ENCODE results near the gene ARHGEF37. TPM values are rescaled to one million over a fixed set of nuclear protein-coding genes. Genes with fewer than 3 reads are reported as not detected.
"Not testable (repeated sequence)": the region's sequence is repeated elsewhere in the genome, so short reads cannot be mapped to it uniquely, and the experiment has no call there.

ARHGEF37 gene, protein sequence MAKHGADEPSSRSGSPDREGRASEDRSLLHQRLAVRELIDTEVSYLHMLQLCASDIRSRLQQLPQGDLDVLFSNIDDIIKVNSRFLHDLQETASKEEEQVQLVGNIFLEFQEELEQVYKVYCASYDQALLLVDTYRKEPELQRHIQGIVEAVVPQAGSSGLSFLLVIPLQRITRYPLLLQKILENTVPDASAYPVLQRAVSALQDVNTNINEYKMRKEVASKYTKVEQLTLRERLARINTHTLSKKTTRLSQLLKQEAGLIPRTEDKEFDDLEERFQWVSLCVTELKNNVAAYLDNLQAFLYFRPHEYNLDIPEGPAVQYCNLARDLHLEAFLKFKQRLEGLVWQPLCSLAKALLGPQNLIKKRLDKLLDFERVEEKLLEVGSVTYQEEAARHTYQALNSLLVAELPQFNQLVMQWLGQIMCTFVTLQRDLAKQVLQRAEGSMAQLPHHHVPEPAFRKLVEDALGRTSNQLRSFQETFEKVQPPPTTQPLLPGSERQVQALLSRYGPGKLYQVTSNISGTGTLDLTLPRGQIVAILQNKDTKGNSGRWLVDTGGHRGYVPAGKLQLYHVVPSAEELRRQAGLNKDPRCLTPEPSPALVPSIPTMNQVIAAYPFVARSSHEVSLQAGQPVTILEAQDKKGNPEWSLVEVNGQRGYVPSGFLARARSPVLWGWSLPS
- total RNA-seq, result 4.6 and 8.5 TPM in 2 replicates

DNA sequence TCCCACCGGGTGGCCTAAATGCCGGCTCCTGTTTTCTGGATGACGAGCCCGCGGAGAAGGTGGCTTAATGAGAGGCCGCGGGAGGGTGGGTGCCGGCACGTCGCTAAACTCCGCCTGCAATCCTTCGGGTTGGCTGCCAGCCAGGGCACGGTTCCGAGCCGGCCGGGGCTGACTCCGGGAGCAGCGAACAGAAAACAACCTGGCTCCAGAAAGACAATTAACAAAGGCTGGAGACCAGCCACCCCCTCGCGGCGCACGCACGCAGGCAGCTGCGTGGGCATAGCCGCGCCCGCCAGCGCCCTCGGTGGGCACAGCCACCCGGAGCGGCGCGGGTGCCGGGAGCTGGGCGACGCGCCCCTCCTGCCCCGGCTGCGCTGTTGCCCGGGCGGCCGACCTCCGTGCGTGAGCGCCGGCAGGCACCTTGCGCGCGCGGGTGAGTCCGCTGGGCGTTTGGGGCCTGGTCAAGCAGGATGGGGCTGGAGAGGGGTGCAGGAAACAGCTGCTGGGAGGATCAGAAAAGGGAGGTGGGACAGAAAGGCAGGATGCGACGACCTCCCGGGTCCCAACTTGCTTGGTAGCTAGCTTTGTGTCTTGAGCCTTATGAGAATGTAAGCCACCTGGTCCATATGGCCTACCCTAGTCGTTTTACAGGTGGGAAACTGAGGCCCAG, at the start of gene ARHGEF37:
Gene ARHGEF37 (plus strand): TSS at position 307 of the 670 bp plus-strand sequence. CDS start 16,272 bp downstream, outside the sequence.
- DNase-seq (ENCODE audit: extremely low read depth, low read depth, low spot score), result no peak

DNA sequence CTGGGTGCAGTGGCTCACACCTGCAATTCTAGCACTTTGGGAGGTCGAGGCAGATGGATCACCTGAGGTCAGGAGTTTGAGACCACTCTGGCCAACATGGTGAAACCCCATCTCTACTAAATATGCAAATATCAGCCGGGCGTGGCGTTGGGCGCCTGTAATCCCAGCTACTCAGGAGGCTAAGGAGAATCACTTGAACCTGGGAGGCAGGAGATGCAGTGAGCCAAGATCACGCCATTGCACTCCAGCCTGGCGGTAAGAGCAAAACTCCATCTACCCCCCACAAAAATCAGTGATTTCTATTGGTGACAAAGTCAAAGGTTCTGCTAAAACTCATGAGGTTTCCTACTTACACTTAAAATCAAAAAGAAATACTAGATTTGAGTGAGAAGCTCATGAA, 48.9 kb upstream of the ARHGEF37 start:
- no peak for DNase-seq (ENCODE audit: extremely low read depth, low read depth, low spot score)

DNA sequence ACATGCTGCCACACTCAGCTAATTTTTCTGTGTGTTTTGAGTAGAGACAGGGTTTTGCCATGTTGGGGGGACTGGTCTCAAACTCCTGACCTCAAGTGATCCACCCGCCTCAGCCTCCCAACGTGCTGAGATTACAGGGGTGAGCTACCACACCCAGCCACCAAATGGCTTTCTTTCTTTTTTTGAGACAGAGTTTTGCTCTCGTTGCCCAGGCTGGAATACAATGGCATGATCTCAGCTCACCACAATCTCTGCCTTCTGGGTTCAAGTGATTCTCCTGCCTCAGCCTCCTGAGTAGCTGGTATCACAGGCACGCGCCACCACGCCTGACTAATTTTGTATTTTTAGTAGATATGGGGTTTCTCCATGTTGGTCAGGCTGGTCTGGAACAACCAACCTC, 45.5 kb upstream of the ARHGEF37 start:
- not testable (repeated sequence) for DNase-seq (ENCODE audit: extremely low read depth, low read depth, low spot score)

DNA sequence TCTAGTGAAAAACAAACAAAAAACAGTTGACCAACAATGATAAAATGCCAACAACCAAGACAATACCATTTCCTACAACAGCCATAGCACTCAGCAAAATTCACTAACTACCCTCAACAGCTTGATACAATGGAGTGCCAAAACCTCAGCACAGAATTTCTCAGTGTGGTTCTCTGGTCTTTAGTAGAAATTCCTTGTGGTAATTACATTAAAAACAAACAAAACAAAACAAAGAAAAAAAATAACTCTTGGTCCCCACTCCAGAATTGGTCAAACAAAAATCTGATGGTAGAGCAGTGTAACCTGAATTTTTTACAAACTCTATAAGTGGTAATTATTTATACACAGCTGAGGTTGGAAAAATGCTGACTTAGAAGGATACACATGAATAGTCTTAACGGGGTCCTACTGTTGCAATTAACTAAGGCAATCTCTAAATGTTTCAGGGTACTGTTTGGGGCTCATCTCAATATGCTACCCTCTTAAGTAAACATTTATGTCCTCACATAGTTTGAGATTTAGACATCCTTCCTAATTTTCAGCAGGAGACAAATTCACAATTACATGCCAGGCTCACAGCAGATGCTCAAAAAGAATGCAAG, 43.8 kb upstream of the ARHGEF37 start:
- no peak for DNase-seq (ENCODE audit: extremely low read depth, low read depth, low spot score)

DNA sequence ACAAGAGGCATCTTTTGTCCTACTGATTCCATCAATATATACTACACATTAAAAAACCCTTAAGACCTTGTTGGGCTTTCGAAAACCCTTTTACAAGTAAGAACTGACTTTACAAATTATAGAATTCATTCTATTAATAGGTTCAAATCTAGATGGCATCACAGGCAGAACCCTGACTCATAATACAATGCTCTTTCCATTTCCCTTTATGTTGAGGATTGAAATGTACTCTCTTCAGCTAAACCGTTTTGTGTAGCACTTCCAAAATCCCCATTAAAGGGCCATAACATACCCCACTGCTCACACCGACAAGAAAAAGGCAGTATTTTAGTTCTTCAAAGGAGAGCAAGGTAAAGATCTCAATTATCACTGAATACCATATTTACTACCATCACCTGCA, 41.2 kb upstream of the ARHGEF37 start:
- no peak for DNase-seq (ENCODE audit: extremely low read depth, low read depth, low spot score)

DNA sequence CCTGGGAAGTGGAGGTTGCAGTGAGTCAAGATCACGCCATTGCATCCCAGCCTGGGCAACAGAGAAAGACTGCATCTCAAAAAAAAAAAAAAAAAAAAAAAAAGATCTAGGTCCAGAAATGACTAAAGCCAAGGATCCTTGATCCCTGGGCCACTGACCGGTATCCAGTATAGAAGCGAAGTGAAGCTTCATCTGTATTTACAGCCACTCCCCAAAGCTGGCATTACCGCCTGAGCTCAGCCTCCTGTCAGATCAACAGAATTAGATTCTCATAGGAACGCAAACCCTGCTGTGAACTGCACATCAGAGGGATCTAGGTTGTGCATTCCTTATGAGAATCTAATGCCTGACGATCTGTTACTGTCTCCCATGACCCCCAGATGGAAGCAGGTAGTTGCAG, 39.4 kb upstream of the ARHGEF37 start:
- no peak for DNase-seq (ENCODE audit: extremely low read depth, low read depth, low spot score)

DNA sequence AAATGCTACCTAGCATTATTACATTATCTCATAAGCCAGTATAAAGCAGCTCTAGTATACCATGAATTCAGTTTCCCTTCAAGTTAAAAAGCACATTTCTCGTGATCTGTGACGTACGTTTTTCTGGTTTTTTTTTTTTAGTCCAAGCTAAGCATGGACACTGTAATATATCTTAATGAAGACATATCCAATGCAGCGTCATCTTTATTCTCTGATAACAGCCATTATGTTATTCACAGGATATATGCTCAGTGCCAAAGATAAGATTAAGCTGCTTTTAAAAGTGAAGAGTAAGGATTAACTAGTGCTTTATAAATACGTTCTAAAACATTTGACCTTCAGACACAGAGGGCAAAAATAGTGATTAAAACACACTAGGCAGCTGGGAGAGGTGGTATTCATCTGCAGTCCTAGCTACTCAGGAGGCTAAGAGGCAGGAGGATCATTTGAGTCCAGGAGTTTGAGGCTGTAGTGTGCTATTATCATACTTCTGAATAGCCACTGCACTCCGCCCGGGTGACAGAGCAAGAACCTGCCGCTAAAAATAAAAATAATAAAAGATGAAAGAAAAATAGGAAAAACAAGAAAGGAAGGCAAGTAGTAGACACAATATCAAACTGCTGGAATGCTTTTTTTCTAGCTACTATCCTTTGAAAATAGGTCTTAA, 37.8 kb upstream of the ARHGEF37 start:
- no peak for DNase-seq (ENCODE audit: extremely low read depth, low read depth, low spot score)

DNA sequence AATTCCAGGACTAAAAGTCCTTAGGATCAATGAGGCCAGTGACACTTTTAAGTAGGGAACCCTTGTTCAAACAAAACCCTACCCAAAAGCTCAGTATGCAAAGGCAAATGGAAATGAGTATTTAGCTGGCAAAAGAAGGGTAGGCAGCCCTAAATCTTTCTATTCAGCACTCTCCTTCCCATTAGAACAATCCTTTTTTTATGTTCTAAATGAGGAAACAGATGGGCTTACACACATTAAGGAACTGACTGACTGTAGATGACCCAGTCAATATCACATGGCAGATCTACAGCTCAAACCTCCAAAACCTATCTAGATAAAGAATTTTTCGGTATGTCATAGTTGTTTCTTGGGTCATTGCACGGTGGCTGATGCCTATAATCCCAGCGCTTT, 37.3 kb upstream of the ARHGEF37 start:
- DNase-seq (ENCODE audit: extremely low read depth, low read depth, low spot score), result no peak

DNA sequence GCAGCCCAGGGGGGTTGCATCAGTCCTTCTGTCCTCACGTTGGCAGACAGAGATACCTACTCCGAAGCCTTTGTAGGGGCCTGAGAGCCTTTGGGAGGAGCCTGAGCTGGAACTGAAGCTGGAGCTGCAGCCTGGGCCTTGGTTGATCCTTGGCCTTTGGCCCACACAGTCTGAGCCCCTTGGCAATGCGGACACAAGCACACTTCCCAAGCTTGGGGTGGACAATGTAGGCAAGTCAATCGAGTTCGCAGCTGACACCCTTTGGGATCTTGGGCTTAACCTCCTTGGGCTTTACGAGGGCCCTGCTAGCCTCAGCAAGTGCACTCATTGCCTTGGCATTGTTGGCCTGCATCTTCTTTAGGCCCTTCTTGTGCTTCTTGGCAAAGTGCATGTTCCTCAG, 36.0 kb upstream of the ARHGEF37 start:
- no peak for DNase-seq (ENCODE audit: extremely low read depth, low read depth, low spot score)

DNA sequence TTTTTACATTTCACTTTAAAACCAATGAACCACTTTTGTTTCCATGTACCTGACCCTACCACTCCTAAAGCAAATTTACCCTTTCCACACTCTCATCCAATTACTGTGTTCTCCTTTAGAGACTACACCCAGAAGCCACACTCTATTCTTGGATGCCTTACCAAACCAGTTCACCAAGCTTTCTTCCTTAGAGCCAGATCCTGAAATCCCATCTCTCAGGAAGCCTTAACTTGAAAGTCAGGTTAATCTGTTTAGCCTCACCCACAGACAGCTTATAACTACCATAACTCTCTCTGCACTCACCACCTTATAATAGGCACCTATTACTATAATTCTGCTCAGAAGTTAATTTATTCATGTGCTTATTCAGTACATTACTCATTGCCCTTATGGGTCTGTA, 34.3 kb upstream of the ARHGEF37 start:
- DNase-seq (ENCODE audit: extremely low read depth, low read depth, low spot score), result no peak

DNA sequence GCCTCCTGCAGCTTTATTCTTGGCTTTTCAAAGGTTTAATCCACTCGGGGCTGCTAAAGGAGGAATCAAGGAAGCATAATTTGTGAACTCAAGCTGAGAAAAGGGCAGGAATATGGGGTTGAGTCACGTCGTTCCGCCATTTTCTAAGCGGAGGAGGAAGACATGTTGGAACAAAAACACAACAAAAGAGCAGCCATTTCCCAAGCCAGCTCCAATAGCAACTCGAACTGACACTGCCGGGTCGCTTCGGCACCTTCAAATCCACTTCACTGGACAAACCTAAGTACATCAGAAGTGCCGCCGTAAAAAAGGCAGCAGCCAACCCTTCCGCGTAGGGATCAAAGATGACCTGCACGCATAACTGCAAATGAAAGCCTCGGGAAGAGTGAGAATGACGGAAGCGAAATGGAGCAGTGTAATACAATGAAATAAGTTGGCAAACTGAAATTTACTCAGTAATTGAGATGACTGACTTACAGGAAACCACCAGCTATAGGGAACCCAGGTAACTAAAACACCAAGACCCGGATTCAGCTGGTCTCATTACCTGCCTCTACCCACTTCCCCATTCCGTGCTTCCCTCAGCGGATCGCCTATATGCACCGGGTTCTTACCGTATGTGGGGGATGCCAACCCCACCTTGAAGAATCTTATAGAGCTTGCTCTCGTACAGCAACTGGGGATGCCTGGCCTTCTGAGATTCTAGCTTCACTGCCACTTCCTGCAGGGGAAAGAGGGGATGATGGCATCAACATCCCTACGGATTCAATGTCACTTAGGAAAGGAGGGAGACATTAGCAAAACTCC, 31.6 kb upstream of the ARHGEF37 start:
- no peak for DNase-seq (ENCODE audit: extremely low read depth, low read depth, low spot score)

DNA sequence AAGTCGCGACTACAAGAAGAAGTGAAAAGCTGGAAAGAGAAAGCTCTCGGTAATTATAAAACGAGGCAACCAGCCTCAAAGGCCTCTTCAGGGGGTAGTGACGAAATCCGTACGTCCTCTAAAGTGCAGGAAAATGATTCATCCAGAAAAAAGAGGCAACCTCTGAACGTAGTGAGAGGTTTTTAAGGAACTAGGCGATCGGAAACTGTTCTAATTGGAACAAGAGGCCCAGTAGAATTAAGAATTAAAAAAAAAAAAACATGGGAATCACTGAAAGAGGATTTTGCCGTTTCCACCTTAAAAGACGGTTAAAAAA, 31.1 kb upstream of the ARHGEF37 start:
- no peak for DNase-seq (ENCODE audit: extremely low read depth, low read depth, low spot score)

DNA sequence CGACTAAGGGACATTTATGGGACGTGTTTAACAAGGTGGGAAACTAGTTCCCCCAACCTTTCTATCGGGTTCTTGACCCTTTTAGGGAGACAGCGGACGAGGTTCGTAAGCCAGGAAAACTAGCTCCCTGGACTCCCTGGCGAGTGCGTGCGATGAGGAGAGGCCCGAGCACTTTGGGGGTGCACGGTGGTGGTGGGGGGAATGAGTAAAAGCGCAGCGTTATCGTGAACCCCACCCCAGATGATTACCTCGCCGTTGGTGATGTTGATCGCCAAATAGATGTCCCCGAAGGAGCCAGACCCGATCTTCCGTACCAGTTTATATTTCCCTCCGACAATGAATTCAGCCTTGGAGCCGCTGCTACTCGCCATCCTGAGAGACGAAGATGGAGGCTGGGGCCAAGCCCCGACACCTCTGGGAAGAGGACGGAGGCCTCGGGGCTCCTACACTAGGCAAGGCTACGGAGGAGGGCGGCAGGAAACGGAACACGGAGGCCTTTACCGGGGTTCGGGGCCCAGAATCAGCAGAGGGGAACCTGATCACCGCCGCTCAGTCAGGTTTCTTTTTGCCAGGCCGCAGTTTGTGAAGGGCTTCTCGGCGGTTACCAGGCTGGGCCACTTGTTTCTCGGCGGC, 30.6 kb upstream of the ARHGEF37 start:
- DNase-seq (ENCODE audit: extremely low read depth, low read depth, low spot score), result no peak

DNA sequence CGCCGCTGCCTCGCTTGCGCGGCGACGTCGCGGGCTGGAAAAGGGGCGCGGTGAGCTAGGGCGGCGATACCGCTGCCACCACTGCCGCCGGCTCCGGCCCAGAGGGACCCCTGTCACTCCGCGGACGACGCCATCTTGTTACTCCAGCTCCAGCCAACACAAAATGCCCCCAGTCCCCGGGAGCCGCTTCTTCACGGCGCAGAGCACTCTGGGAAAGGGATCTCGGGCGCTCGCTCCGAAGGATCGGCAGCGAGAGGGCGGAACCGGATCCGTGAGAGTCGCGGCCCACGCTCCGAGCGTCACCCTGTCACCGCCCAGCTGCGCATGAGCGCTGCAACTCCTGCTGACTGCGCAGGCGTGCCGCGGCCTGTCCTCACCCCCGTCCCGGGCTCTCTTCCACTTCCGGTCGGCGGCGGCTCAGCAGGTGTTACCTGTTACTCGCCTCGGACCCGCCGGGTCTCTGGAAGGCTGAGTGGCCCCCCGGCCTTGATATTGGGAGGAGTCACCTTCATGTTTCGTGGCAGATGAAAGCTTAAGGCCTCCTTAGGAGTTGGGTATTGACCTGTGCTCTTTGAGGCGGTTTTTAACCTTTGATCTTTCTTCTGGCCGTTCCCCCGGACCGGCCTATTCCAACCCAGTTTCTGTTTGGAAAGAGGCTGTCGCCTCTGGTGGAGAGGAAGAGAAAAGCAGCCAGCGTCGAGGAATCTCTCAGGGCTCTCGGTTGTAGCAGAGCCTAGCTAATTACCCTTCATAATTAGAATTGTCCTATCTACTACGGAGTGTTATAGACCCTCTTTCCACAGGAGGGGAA, 29.9 kb upstream of the ARHGEF37 start, which contains the start of gene CSNK1A1:
Gene CSNK1A1 (minus strand): TSS at position 213 of the 811 bp plus-strand sequence. CDS start 475 bp downstream, outside the sequence.
- DNase-seq (ENCODE audit: extremely low read depth, low read depth, low spot score), result peak; percentile 83

DNA sequence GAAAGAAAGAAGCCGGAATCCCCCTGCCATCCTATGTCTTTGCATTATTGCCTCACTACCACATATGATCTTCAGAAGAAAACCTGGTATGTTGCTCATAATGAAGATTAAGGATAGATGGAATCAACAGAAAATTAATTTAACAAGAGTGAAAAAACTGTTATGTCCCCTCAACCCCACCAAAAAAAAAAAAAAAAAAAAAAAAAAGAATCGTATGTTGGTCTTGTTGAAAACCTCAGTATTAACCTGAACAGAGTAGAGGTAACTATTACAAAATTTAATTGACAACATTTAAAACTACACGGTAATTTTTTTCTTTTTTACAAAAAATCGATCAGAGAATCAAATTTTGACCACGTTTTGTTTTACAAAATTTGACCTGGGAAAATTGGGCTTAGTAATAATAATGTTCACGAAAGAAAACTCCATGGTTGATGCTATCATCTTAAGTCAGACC, 29.2 kb upstream of the ARHGEF37 start:
- no peak for DNase-seq (ENCODE audit: extremely low read depth, low read depth, low spot score)

DNA sequence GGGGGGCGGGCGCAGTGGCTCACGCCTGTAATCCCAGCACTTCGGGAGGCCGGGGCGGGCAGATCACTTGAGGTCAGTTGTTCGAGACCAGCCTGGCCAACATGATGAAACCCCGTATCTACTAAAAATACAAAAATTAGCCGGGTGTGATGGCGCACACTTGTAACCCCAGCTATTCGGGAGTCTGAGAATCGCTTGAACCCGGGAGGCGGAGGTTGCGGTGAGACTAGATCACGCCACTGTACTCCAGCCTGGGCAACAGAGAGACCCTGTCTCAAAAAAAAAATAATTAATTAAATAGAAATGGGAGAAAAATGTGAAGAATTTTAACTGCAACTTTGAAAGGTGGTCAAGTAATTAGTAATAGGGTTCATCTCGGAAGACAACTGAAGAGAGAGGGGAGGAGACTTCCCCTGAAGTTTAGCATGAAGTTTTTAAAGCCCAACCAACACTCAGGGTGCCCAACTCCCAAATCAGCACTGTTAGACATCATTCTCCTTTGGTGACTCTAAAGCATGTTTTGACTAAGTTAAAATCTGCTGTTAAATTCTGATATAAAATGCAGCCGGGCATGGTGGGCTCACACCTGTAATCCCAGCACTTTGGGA, 28.6 kb upstream of the ARHGEF37 start:
- DNase-seq (ENCODE audit: extremely low read depth, low read depth, low spot score), result no peak

DNA sequence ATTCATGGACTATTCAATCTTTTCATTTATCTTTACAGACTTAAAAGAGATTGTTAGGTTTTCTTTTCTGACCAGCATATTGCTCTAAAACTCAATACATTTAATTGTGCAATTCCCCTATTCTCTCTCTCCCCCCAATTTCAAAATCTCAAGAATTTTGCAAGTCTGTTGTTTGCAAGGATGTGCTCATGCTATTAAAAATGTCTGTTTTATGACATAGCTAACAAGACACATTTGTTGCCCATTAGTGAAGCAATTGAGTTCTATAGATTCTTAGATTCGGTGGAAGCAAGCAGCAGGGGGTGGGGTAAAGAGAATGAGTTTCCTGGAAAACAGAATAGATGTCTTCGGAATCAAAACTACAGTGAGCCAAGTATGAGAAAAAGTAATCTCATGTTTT, 21.6 kb upstream of the ARHGEF37 start:
- DNase-seq (ENCODE audit: extremely low read depth, low read depth, low spot score), result no peak

DNA sequence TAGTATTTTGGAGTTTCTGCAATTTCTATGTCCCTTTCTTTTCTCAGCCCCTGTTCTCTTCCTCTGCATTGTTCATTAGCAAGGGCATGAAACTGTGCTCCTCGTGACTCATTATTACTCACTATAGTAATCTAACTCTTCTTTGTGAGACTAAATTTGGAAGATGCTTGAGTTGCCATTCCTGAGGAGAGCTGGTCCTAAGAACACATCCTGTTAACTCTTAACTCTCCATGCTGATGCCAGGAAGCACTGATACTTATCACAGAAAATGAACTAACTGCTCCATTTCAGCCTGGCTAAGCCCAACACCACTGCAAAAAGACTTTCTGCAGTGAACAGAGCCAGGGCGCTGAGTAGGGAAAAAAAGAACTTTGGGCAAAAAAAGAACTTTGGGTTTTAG, 19.4 kb upstream of the ARHGEF37 start:
- DNase-seq (ENCODE audit: extremely low read depth, low read depth, low spot score), result peak; percentile 93
